Psoas muscle (tissue), 8 donors: Measurements from ENCODE around the gene PDZD11. TPM values are rescaled to one million over a fixed set of nuclear protein-coding genes. Genes with fewer than 3 reads are reported as not detected.
"Not testable (repeated sequence)": the region's sequence is repeated elsewhere in the genome, so short reads cannot be mapped to it uniquely, and the experiment has no call there.

Source experiments
- ATAC-seq, 4 donors: fragments of 200-7000 bp; cut with Tn5 transposase; one replicate each; pipeline ENCODE4 v1.9.1; 2020; ENCODE audit warnings: moderate library complexity in 3 of 4, mild to moderate bottlenecking in 2 of 4
- DNase-seq, 2 donors: peaks; one replicate each; pipeline ENCODE4 v3.0.0-alpha.2; 2020
- H3K27ac ChIP-seq: fragments of 200-600 bp; one replicate; pipeline ENCODE4 v1.8.0; 2022
- H3K27me3 ChIP-seq, 3 donors: fragments of 200-600 bp in 1 of 3; one replicate each; pipeline versions ENCODE4 v1.6.1 to v1.8.0; 2013 to 2022; ENCODE audit warnings: low read length in 2 of 3, mild to moderate bottlenecking in 2 of 3, moderate library complexity in 1 of 3; ENCODE audit not compliant: insufficient read depth in 3 of 3
- H3K36me3 ChIP-seq, 2 donors: fragments of 200-600 bp in 1 of 2; one replicate each; pipeline versions ENCODE4 v1.6.1 to v1.8.0; 2013 to 2022; ENCODE audit warnings: low read depth in 1 of 2, mild to moderate bottlenecking in 1 of 2, moderate library complexity in 1 of 2; ENCODE audit not compliant: insufficient read depth in 1 of 2
- H3K4me1 ChIP-seq: fragments of 200-600 bp; one replicate; pipeline ENCODE4 v1.8.0; 2022
- H3K4me3 ChIP-seq: fragments of 200-600 bp; one replicate; pipeline ENCODE4 v1.8.0; 2022; ENCODE audit warnings: mild to moderate bottlenecking
- H3K9me3 ChIP-seq: fragments of 200-600 bp; one replicate; pipeline ENCODE4 v1.8.0; 2022
- CTCF ChIP-seq: fragments of 200-600 bp; IDR thresholded peaks from one replicate; pipeline ENCODE4 v1.8.0; 2022; ENCODE audit warnings: antibody characterized with exemption
- WGBS, 3 donors: extraction: QIAGEN DNeasy Blood & Tissue Kit; methylation state at CpG; one replicate each; pipeline versions ENCODE4 v1.1.6 to v1.1.7; 2013; 5-methylcytosine and 5-hydroxymethylcytosine counted together
- intact Hi-C, 2 donors: fragments of 100-400 bp; cut with DNase I; formaldehyde crosslinking; loops; one replicate each; pipeline versions ENCODE4 v1.11.0 to v1.14.2; 2022
- polyA plus RNA-seq, 3 donors: library from polyadenylated mRNA; stranded (reverse); fragments of 200-250 nt; gene quantifications; one replicate each; pipeline ENCODE4 v1.2.3, GENCODE V29; 2013
- total RNA-seq, 4 donors: library from RNA; stranded (reverse); fragmentation: NEBNext Ultra II Directional in 2 of 4; extraction: Animal tissue kit (Norgen Biotek cat#: 25700) in 2 of 4; gene quantifications; one replicate each; pipeline versions ENCODE4 v1.2.1 to v1.2.4, GENCODE V29; 2021 to 2023
- donor health status: healthy with polysubstance abuse.
- donor health status: DM: no; HTN: no; CAD: no; lungs with moderate emphysema.
- donor health status: Bipolar disorder and iron deficiency.
- donor health status: healthy.
- donor health status: DM: yes; HTN: yes; CAD: no.
- donor health status: DM: no; HTN: no; CAD: no.
- donor health status: DM: no; HTN: no; CAD: no.
- donor health status: DM: yes; HTN: yes; CAD: no.

Gene PDZD11
- total and polyA plus RNA-seq, 7 donors: 18.5 to 28.7 (median 22.0) TPM

- peaks cover 0 to 10% (median 0%) of the 10 kb centered on the region in 3 donors for H3K27me3 ChIP-seq
- TF ChIP-seq CTCF: no peak
- ATAC-seq: no peak
- no peaks in the 10 kb centered on the region for H3K36me3 ChIP-seq
- no peak overlapping the region for H3K27ac ChIP-seq
- no peaks in the 10 kb centered on the region for H3K9me3 ChIP-seq
- no peak overlapping the region for H3K4me3 ChIP-seq
- no peak for DNase-seq
- 51 to 66% (median 60%) methylated on average over 6 of the region's 6 CpGs for WGBS, 3 donors
- no peaks in the 10 kb centered on the region for H3K4me1 ChIP-seq
- intact Hi-C loops: no loop called here
Measured at GRCh38 chrX:70244881-70245280, 44.8 kb downstream of the PDZD11 start.

GRCh38 chrX:70243601-70244000 lies 46.1 kb downstream of the PDZD11 start:
- H3K9me3 ChIP-seq, intact Hi-C loops, H3K27ac ChIP-seq, H3K36me3 ChIP-seq, DNase-seq, H3K4me3 ChIP-seq, H3K4me1 ChIP-seq, ATAC-seq: not testable (repeated sequence)
- WGBS, 3 donors: 70 to 78% (median 77%) methylated on average over 5 of the region's 5 CpGs
- peaks cover 0 to 10% (median 0%) of the 10 kb centered on the region in 3 donors for H3K27me3 ChIP-seq

GRCh38 chrX:70241501-70241900 lies 48.2 kb downstream of the PDZD11 start:
- Histone ChIP-seq H3K27ac (no peak overlapping the region), H3K9me3 (no peaks in the 10 kb centered on the region), H3K4me1 (no peaks in the 10 kb centered on the region), H3K36me3 (no peaks in the 10 kb centered on the region), H3K4me3 (no peak overlapping the region), H3K27me3 (peaks cover 0 to 10% (median 0%) of the 10 kb centered on the region in 3 donors)
- no peak for DNase-seq
- WGBS, 3 donors: 70 to 89% (median 77%) methylated on average over 2 of the region's 2 CpGs
- ATAC-seq: no peak
- no peak for TF ChIP-seq CTCF
- intact Hi-C loops: no loop called here

GRCh38 chrX:70240751-70241150 lies 49.0 kb downstream of the PDZD11 start:
- no peaks in the 10 kb centered on the region for H3K36me3 ChIP-seq
- no peak for TF ChIP-seq CTCF
- no peak overlapping the region for H3K4me3 ChIP-seq
- intact Hi-C loops: no loop called here
- no peak for DNase-seq
- no peak for ATAC-seq
- H3K27me3 ChIP-seq: peaks cover 0 to 10% (median 0%) of the 10 kb centered on the region in 3 donors
- no peaks in the 10 kb centered on the region for H3K9me3 ChIP-seq
- 88 to 100% (median 91%) methylated on average over 1 of the region's 1 CpG for WGBS, 3 donors
- H3K4me1 ChIP-seq: no peaks in the 10 kb centered on the region
- no peak overlapping the region for H3K27ac ChIP-seq

Other genes with a start within 250 kb of the PDZD11 start
- not detected for gene AWAT2, start 240.0 kb downstream of the PDZD11 start, total RNA-seq
- gene AWAT2, start 240.0 kb downstream of the PDZD11 start, polyA plus RNA-seq: not detected
- gene OTUD6A, start 227.5 kb downstream of the PDZD11 start, total RNA-seq: not detected
- gene OTUD6A, start 227.5 kb downstream of the PDZD11 start, polyA plus RNA-seq: not detected
- 10 to 100 TPM; 45.0 to 60.6 (median 59.3) TPM for gene IGBP1, start 156.5 kb downstream of the PDZD11 start, total RNA-seq
- 10 to 100 TPM; 73.9 to 81.5 (median 79.0) TPM for gene IGBP1, start 156.5 kb downstream of the PDZD11 start, polyA plus RNA-seq
- not detected for gene DGAT2L6, start 112.4 kb downstream of the PDZD11 start, total RNA-seq
- gene DGAT2L6, start 112.4 kb downstream of the PDZD11 start, polyA plus RNA-seq: not detected
- gene AWAT1, start 55.3 kb downstream of the PDZD11 start, total RNA-seq: not detected
- not detected for gene AWAT1, start 55.3 kb downstream of the PDZD11 start, polyA plus RNA-seq
- under 1 TPM in 2 of 4 donors, not detected in 2; 0.17 to 0.18 TPM for gene P2RY4, start 29.7 kb downstream of the PDZD11 start, total RNA-seq
- under 1 TPM; 0.05 to 0.08 (median 0.05) TPM for gene P2RY4, start 29.7 kb downstream of the PDZD11 start, polyA plus RNA-seq
- not detected for gene ARR3, start 21.6 kb downstream of the PDZD11 start, total RNA-seq
- not detected for gene ARR3, start 21.6 kb downstream of the PDZD11 start, polyA plus RNA-seq
- not detected for gene RAB41, start 7.8 kb downstream of the PDZD11 start, total RNA-seq
- not detected for gene RAB41, start 7.8 kb downstream of the PDZD11 start, polyA plus RNA-seq
- under 1 TPM in 3 of 4 donors, not detected in 1; 0.07 to 0.15 (median 0.08) TPM for gene KIF4A, start 177 bp upstream of the PDZD11 start, total RNA-seq
- gene KIF4A, start 177 bp upstream of the PDZD11 start, polyA plus RNA-seq: under 1 TPM in 2 of 3 donors, not detected in 1; 0.04 TPM
- gene GDPD2, start 133.4 kb upstream of the PDZD11 start, total RNA-seq: not detected
- gene GDPD2, start 133.4 kb upstream of the PDZD11 start, polyA plus RNA-seq: under 1 TPM in 1 of 3 donors, not detected in 2; 0.01 TPM
- gene DLG3, start 154.9 kb upstream of the PDZD11 start, total RNA-seq: 1 to 10 TPM; 1.2 to 1.6 (median 1.4) TPM
- 1 to 10 TPM in 1 of 3 donors, under 1 TPM in 2; 0.27 to 1.4 (median 0.52) TPM for gene DLG3, start 154.9 kb upstream of the PDZD11 start, polyA plus RNA-seq